ENCODE measurements around the gene HNMT. TPM values are rescaled to one million over a fixed set of nuclear protein-coding genes. Genes with fewer than 3 reads are reported as not detected.

The HNMT gene
- total RNA-seq, 3 donors from 2014 or later (not counting 1 experiment from before 2014, with no cell fraction given), result 1.1 to 2.1 (median 1.5) TPM

DNA sequence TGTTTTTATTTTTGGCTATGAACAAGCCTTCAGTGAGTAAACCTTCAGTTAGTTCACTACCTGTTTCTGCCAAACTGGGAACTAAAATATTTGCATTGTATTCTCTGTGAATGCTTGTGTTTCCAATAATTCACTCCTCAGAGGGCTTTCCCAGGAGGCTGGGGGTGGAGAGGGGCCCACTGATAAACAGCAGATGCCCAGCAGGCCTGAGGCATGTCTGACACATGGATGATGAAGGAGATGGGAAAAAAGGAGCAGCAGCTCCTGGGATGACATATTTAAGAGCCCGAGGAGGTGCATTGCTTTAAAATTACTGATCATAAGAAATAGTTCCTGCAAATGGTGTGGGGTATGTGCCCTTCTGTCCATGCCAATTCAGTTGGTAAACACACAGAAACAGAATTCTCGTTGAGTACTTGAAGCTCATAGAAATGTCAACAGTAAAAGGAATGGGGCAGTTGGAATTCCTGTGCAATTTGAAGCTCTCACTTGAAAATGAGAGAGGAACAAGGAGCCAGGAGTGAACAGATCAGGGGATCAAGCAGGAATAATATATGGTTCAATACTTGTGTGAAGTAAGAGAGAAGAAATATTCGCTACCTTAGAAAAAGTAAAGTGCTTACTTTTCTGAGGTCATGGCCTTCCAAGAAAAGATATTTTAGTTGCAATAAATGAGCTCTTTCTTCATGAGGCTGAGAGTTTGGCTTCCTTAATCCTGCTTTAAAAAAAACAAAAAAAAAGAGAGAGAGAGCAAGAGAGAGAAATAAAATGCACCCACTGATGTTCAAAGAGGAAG is 22.0 kb upstream of the HNMT start:
- ATAC-seq, result no peak
- no peak for DNase-seq
- H3K36me3 ChIP-seq (ENCODE audit: control insufficient read depth, insufficient read depth, low read length), result no peaks in the 10 kb centered on the region
- Mint-ChIP-seq H3K4me1 (no peaks in the 10 kb centered on the region), H3K27ac (no peak overlapping the region), H3K27me3 (ENCODE audit: low read depth in 2 of 2) (no peaks in the 10 kb centered on the region), H3K4me3 (no peak overlapping the region), H3K9me3 (peaks cover 0 to 2% of the 10 kb centered on the region in 2 donors), H3K36me3 (no peaks in the 10 kb centered on the region)
- TF ChIP-seq, protein P1, sequence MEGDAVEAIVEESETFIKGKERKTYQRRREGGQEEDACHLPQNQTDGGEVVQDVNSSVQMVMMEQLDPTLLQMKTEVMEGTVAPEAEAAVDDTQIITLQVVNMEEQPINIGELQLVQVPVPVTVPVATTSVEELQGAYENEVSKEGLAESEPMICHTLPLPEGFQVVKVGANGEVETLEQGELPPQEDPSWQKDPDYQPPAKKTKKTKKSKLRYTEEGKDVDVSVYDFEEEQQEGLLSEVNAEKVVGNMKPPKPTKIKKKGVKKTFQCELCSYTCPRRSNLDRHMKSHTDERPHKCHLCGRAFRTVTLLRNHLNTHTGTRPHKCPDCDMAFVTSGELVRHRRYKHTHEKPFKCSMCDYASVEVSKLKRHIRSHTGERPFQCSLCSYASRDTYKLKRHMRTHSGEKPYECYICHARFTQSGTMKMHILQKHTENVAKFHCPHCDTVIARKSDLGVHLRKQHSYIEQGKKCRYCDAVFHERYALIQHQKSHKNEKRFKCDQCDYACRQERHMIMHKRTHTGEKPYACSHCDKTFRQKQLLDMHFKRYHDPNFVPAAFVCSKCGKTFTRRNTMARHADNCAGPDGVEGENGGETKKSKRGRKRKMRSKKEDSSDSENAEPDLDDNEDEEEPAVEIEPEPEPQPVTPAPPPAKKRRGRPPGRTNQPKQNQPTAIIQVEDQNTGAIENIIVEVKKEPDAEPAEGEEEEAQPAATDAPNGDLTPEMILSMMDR (IDR thresholded peaks at IDR 0.05), result no peak
- H3K27me3 ChIP-seq (ENCODE audit: control insufficient read depth, insufficient read depth, low read length), result no peaks in the 10 kb centered on the region
- H3K9me3 ChIP-seq (ENCODE audit: control insufficient read depth, insufficient read depth, low read length), result no peaks in the 10 kb centered on the region
- 75% methylated on average over 3 of the region's 3 CpGs for WGBS (ENCODE audit: insufficient coverage)
- intact Hi-C loops (cut with micrococcal nuclease), result no loop called here
- no peak overlapping the region for H3K4me3 ChIP-seq (ENCODE audit: low read length)
- H3K27ac ChIP-seq (ENCODE audit: low read length), result no peak overlapping the region
- no peaks in the 10 kb centered on the region for H3K4me1 ChIP-seq (ENCODE audit: control insufficient read depth, insufficient read depth, low read length)

DNA sequence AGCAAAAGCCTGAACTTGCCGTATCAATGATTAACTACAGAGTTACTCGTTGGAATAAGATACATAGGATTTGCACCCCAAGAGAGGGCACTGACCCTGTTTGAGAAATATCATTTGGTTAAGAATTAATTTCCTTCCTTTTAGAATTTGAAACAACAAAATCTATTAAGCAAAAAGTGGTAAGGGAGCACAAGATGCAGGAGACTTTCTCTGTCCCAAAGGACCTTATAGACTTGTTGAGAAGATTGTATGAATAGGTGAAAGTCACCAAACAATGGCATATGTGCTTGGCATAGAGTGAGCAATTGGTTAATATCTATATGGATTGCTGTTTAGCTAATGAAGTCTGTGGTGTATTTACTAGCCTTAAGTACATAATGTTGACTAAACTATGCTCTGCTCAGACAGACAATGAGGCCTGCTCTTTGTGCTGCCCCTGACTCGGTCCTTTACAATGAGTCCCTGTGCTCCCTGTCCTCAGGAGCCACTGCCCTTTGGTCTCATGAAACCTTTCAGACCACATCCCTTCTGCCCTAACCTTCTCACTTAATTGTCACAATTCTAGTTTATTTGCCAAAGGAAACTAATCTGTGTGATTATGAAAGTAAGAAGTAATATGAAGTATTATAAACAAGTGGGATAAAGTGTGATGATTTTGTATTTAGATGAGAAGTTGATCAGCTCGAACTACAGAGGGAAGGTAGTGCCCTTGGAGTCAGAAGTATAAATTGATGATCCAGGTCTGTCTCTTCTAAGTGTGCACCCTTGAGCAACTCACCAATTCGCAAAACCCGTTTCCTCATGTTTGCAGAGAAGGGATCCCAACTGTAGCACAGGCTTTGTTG is 21.2 kb upstream of the HNMT start:
- WGBS (ENCODE audit: insufficient coverage), result 85% methylated on average over 6 of the region's 6 CpGs
- no peaks in the 10 kb centered on the region for H3K36me3 ChIP-seq (ENCODE audit: control insufficient read depth, insufficient read depth, low read length)
- no peaks in the 10 kb centered on the region for H3K27me3 Mint-ChIP-seq (ENCODE audit: low read depth in 2 of 2)
- no peak overlapping the region for H3K4me3 Mint-ChIP-seq
- H3K4me1 Mint-ChIP-seq, result no peaks in the 10 kb centered on the region
- intact Hi-C loops (cut with micrococcal nuclease), result no loop called here
- TF ChIP-seq, protein P1 (IDR thresholded peaks at IDR 0.05), result no peak
- no peak overlapping the region for H3K27ac ChIP-seq (ENCODE audit: low read length)
- H3K27me3 ChIP-seq (ENCODE audit: control insufficient read depth, insufficient read depth, low read length), result no peaks in the 10 kb centered on the region
- H3K36me3 Mint-ChIP-seq, result no peaks in the 10 kb centered on the region
- no peaks in the 10 kb centered on the region for H3K4me1 ChIP-seq (ENCODE audit: control insufficient read depth, insufficient read depth, low read length)
- H3K9me3 Mint-ChIP-seq, result peaks cover 0 to 2% of the 10 kb centered on the region in 2 donors
- no peak for DNase-seq
- H3K4me3 ChIP-seq (ENCODE audit: low read length), result no peak overlapping the region
- ATAC-seq, result no peak
- no peaks in the 10 kb centered on the region for H3K9me3 ChIP-seq (ENCODE audit: control insufficient read depth, insufficient read depth, low read length)
- H3K27ac Mint-ChIP-seq, result no peak overlapping the region

GRCh38 chr2:137943678-137944347 is 20.5 kb upstream of the HNMT start:
- no peaks in the 10 kb centered on the region for H3K27me3 Mint-ChIP-seq (ENCODE audit: low read depth in 2 of 2)
- H3K27ac ChIP-seq (ENCODE audit: low read length), result no peak overlapping the region
- intact Hi-C loops (cut with micrococcal nuclease), result no loop called here
- no peaks in the 10 kb centered on the region for H3K9me3 ChIP-seq (ENCODE audit: control insufficient read depth, insufficient read depth, low read length)
- WGBS (ENCODE audit: insufficient coverage), result no CpG with 5 or more reads among the region's 2 CpGs
- peaks cover 0 to 2% of the 10 kb centered on the region in 2 donors for H3K9me3 Mint-ChIP-seq
- H3K4me3 ChIP-seq (ENCODE audit: low read length), result no peak overlapping the region
- H3K36me3 ChIP-seq (ENCODE audit: control insufficient read depth, insufficient read depth, low read length), result no peaks in the 10 kb centered on the region
- ATAC-seq (no peak), DNase-seq (no peak)
- H3K27ac Mint-ChIP-seq, result no peak overlapping the region
- no peaks in the 10 kb centered on the region for H3K4me1 Mint-ChIP-seq
- no peaks in the 10 kb centered on the region for H3K4me1 ChIP-seq (ENCODE audit: control insufficient read depth, insufficient read depth, low read length)
- TF ChIP-seq, protein P1 (IDR thresholded peaks at IDR 0.05), result no peak
- no peaks in the 10 kb centered on the region for H3K36me3 Mint-ChIP-seq
- no peak overlapping the region for H3K4me3 Mint-ChIP-seq
- H3K27me3 ChIP-seq (ENCODE audit: control insufficient read depth, insufficient read depth, low read length), result no peaks in the 10 kb centered on the region
